ENCODE data around the gene ZNF565. TPM values are rescaled to one million over a fixed set of nuclear protein-coding genes. Genes with fewer than 3 reads are reported as not detected.

ZNF565 gene
- total and polyA plus RNA-seq, 2 of the 13 experiments (the other 11 are each of a cell fraction or from before 2014, with no cell fraction given) = 1.8 to 5.2 TPM

DNA sequence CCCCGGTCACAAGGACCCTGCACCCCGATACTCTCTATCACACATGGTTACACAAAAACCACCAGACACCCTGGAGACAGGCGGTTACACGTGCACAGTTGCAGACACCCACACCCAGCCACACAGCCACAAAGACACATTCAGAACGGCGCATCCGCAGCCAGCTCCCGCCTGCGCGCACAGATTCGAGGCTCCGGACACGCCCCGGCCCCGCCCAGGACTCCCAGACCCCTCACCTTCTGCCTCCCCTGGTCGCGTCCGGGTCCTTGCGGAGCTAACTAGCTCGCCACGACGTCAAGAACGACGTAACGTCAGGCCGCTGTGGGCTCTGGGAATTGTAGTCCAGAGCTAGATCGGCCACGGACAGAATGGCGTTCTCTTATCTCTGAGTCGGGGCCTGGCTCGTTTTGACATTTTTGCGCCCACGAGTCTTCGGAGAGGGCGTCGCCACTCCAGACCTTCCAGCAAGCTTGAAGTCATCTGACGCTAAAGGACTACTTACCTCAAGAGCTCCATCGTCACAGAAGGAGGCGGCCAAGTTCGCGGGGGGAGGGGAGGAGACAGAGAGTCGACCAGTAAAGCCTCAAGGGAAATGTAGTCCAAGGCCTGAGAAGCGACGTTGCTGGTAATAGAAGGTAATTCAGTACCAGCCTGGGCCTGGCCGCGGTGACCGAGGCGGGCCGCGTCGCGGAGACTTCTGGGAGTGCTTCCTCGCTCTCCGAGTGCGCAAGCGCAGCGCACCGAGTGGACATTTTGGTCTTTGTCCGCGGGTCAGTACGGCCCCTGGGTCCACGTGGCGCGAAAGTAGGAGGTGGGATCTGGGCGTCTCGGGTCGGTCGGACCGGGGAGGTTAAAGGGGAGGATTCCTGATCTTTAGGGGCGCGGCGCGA, at the start of gene ZNF565, which contains the start of gene ZNF146 (continued):
- TF ChIP-seq NPAS2 (CRISPR knock-in tag; IDR thresholded peaks at IDR 0.05; ENCODE audit: borderline replicate concordance) (no peak), FOXO1 (CRISPR knock-in tag; IDR thresholded peaks at IDR 0.05) (no peak; the same call in 1 of the 2 replicates), ZNF484 (CRISPR knock-in tag; IDR thresholded peaks at IDR 0.05; ENCODE audit: borderline replicate concordance, low read depth) (no peak), MAF1 (CRISPR knock-in tag; IDR thresholded peaks at IDR 0.05; ENCODE audit: borderline replicate concordance) (0 out of 2 replicates have a peak, but pooled peaks have one; percentile 31), ZNF501 (CRISPR knock-in tag; IDR thresholded peaks at IDR 0.05) (peak; percentile 94), ZSCAN20 (CRISPR knock-in tag; IDR thresholded peaks at IDR 0.05; ENCODE audit: borderline replicate concordance) (no peak), EP300 (IDR thresholded peaks at IDR 0.05; ENCODE audit: low read depth in 2 of 2, low read length in 2 of 2) (no peak), EP300 (CRISPR knock-in tag; IDR thresholded peaks at IDR 0.05; ENCODE audit: borderline replicate concordance) (no peak; the same call in 1 of the 2 replicates), SP5 (CRISPR knock-in tag; IDR thresholded peaks at IDR 0.05; ENCODE audit: borderline replicate concordance, low read depth) (peak; percentile 79; the same call in 1 of the 2 replicates), CCAR2 (optimal IDR thresholded peaks at IDR 0.05; ENCODE audit: low read depth, low read length) (no peak), ARHGAP35 (CRISPR knock-in tag; IDR thresholded peaks at IDR 0.05; ENCODE audit: borderline replicate concordance) (no peak; the same call in 1 of the 2 replicates), ZSCAN21 (CRISPR knock-in tag; IDR thresholded peaks at IDR 0.05; ENCODE audit: borderline replicate concordance) (peak; percentile 8; the same call in 1 of the 2 replicates), AHR (CRISPR knock-in tag; IDR thresholded peaks at IDR 0.05) (no peak; the same call in 1 of the 2 replicates), SOX5 (CRISPR knock-in tag; IDR thresholded peaks at IDR 0.05; ENCODE audit: borderline replicate concordance) (no peak; the same call in 1 of the 2 replicates)
- TF ChIP-seq, protein P1, sequence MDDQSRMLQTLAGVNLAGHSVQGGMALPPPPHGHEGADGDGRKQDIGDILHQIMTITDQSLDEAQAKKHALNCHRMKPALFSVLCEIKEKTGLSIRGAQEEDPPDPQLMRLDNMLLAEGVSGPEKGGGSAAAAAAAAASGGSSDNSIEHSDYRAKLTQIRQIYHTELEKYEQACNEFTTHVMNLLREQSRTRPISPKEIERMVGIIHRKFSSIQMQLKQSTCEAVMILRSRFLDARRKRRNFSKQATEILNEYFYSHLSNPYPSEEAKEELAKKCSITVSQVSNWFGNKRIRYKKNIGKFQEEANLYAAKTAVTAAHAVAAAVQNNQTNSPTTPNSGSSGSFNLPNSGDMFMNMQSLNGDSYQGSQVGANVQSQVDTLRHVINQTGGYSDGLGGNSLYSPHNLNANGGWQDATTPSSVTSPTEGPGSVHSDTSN (CRISPR knock-in tag; IDR thresholded peaks at IDR 0.05; ENCODE audit: borderline replicate concordance) = no peak
- TF ChIP-seq, protein P2, sequence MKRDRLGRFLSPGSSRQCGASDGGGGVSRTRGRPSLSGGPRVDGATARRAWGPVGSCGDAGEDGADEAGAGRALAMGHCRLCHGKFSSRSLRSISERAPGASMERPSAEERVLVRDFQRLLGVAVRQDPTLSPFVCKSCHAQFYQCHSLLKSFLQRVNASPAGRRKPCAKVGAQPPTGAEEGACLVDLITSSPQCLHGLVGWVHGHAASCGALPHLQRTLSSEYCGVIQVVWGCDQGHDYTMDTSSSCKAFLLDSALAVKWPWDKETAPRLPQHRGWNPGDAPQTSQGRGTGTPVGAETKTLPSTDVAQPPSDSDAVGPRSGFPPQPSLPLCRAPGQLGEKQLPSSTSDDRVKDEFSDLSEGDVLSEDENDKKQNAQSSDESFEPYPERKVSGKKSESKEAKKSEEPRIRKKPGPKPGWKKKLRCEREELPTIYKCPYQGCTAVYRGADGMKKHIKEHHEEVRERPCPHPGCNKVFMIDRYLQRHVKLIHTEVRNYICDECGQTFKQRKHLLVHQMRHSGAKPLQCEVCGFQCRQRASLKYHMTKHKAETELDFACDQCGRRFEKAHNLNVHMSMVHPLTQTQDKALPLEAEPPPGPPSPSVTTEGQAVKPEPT (CRISPR knock-in tag; IDR thresholded peaks at IDR 0.05; ENCODE audit: low read depth) = no peak
- TF ChIP-seq, protein P3, sequence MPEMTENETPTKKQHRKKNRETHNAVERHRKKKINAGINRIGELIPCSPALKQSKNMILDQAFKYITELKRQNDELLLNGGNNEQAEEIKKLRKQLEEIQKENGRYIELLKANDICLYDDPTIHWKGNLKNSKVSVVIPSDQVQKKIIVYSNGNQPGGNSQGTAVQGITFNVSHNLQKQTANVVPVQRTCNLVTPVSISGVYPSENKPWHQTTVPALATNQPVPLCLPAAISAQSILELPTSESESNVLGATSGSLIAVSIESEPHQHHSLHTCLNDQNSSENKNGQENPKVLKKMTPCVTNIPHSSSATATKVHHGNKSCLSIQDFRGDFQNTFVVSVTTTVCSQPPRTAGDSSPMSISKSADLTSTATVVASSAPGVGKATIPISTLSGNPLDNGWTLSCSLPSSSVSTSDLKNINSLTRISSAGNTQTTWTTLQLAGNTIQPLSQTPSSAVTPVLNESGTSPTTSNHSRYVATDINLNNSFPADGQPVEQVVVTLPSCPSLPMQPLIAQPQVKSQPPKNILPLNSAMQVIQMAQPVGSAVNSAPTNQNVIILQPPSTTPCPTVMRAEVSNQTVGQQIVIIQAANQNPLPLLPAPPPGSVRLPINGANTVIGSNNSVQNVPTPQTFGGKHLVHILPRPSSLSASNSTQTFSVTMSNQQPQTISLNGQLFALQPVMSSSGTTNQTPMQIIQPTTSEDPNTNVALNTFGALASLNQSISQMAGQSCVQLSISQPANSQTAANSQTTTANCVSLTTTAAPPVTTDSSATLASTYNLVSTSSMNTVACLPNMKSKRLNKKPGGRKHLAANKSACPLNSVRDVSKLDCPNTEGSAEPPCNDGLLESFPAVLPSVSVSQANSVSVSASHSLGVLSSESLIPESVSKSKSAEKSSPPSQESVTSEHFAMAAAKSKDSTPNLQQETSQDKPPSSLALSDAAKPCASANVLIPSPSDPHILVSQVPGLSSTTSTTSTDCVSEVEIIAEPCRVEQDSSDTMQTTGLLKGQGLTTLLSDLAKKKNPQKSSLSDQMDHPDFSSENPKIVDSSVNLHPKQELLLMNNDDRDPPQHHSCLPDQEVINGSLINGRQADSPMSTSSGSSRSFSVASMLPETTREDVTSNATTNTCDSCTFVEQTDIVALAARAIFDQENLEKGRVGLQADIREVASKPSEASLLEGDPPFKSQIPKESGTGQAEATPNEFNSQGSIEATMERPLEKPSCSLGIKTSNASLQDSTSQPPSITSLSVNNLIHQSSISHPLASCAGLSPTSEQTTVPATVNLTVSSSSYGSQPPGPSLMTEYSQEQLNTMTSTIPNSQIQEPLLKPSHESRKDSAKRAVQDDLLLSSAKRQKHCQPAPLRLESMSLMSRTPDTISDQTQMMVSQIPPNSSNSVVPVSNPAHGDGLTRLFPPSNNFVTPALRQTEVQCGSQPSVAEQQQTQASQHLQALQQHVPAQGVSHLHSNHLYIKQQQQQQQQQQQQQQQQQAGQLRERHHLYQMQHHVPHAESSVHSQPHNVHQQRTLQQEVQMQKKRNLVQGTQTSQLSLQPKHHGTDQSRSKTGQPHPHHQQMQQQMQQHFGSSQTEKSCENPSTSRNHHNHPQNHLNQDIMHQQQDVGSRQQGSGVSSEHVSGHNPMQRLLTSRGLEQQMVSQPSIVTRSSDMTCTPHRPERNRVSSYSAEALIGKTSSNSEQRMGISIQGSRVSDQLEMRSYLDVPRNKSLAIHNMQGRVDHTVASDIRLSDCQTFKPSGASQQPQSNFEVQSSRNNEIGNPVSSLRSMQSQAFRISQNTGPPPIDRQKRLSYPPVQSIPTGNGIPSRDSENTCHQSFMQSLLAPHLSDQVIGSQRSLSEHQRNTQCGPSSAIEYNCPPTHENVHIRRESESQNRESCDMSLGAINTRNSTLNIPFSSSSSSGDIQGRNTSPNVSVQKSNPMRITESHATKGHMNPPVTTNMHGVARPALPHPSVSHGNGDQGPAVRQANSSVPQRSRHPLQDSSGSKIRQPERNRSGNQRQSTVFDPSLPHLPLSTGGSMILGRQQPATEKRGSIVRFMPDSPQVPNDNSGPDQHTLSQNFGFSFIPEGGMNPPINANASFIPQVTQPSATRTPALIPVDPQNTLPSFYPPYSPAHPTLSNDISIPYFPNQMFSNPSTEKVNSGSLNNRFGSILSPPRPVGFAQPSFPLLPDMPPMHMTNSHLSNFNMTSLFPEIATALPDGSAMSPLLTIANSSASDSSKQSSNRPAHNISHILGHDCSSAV (CRISPR knock-in tag; IDR thresholded peaks at IDR 0.05; ENCODE audit: borderline replicate concordance) = 0 out of 2 replicates have a peak, but pooled peaks have one; percentile 90

Measured in HepG2 (cell line).